Mucosa of descending colon (tissue), 3 donors: ENCODE measurements around the gene DCTN3. TPM values are rescaled to one million over a fixed set of nuclear protein-coding genes. Genes with fewer than 3 reads are reported as not detected.

Source experiments
- ATAC-seq: fragments of 200-7000 bp; cut with Tn5 transposase; one replicate; pipeline ENCODE4 v1.9.1; 2020; ENCODE audit warnings: mild to moderate bottlenecking, moderate library complexity
- DNase-seq, 3 donors: peaks; one replicate each; pipeline ENCODE4 v3.0.0-alpha.2; 2020
- H3K36me3 ChIP-seq: fragments of 200-600 bp; one replicate; pipeline ENCODE4 v1.8.0; 2021; ENCODE audit warnings: low read depth, mild to moderate bottlenecking
- H3K4me1 ChIP-seq: fragments of 200-600 bp; one replicate; pipeline ENCODE4 v1.8.0; 2021; ENCODE audit warnings: low read depth, mild to moderate bottlenecking
- H3K4me3 ChIP-seq: fragments of 200-600 bp; one replicate; pipeline ENCODE4 v1.8.0; 2021; ENCODE audit warnings: mild to moderate bottlenecking
- H3K9me3 ChIP-seq: fragments of 200-600 bp; one replicate; pipeline ENCODE4 v1.8.0; 2021; ENCODE audit warnings: mild to moderate bottlenecking
- CTCF ChIP-seq: fragments of 200-600 bp; IDR thresholded peaks from one replicate; pipeline ENCODE4 v1.8.0; 2022; ENCODE audit warnings: antibody characterized with exemption, mild to moderate bottlenecking
- intact Hi-C, 2 donors: fragments of 100-400 bp; cut with DNase I in 1 of 2; cut with micrococcal nuclease in 1 of 2; formaldehyde crosslinking; loops; one replicate each; pipeline versions ENCODE4 v1.11.0 to v1.11.1; 2022; cut with DNase I, micrococcal nuclease
- long read RNA-seq, 2 donors: library from polyadenylated mRNA; unstranded; transcript quantifications; one replicate each; pipeline ENCODE4 v2.0.0, GENCODE V29; 2019 to 2021
- total RNA-seq, 3 donors: library from RNA; stranded (reverse); fragmentation: NEBNext Ultra II Directional in 2 of 3; extraction: Animal tissue kit (Norgen Biotek cat#: 25700) in 2 of 3; gene quantifications; one replicate each; pipeline versions ENCODE4 v1.2.1 to v1.2.4, GENCODE V29; 2021 to 2023
- donor health status: DM: no; HTN: no; CAD: no; lungs with moderate emphysema.
- donor health status: DM: no; HTN: no; CAD: no.
- donor health status: DM: no; HTN: yes; CAD: no.

DCTN3 gene
- 10 to 100 TPM; 64.4 to 67.1 (median 64.7) TPM for total RNA-seq
- long read RNA-seq, donor 1, transcript DCTN3-201 (7 exons, 808 nt) = major isoform, 56 of 62 reads
- long read RNA-seq, donor 1, partial matches to known transcripts = 2 of 62 reads
- long read RNA-seq, donor 1, other reads (novel, unspliced or antisense) = 4 of 62 reads
- long read RNA-seq, donor 2, transcript DCTN3-201 (7 exons, 808 nt) = major isoform, 40 of 40 reads
- long read RNA-seq, donor 2, partial matches to known transcripts = 0 of 40 reads
- long read RNA-seq, donor 2, other reads (novel, unspliced or antisense) = 0 of 40 reads

GRCh38 chr9:34620061-34620994 lies at the start of gene DCTN3:
DCTN3 (minus strand) TSS chr9:34620495; CDS start chr9:34620464, 31 bp downstream.
- DNase-seq = peak; percentile 91 to 96 (median 94)
- no peak for TF ChIP-seq CTCF
- Histone ChIP-seq H3K4me1 (peaks cover 9% of the 10 kb centered on the region), H3K9me3 (no peaks in the 10 kb centered on the region), H3K4me3 (peak within 1 kb of the TSS; percentile 75), H3K36me3 (no peaks in the 10 kb centered on the region)
- intact Hi-C loops = no loop called here
- peak; percentile 100 for ATAC-seq

- intact Hi-C loops = no loop called here
- Histone ChIP-seq H3K9me3 (no peaks in the 10 kb centered on the region), H3K4me3 (peak overlapping the region; percentile 57), H3K4me1 (peaks cover 4% of the 10 kb centered on the region), H3K36me3 (peaks cover 3% of the 10 kb centered on the region)
- DNase-seq = peak; percentile 95 to 98 (median 96)
- no peak for TF ChIP-seq CTCF
- ATAC-seq = peak; percentile 92
These were observed 45.3 kb upstream of the DCTN3 start for GRCh38 chr9:34665381-34666250.

DNA sequence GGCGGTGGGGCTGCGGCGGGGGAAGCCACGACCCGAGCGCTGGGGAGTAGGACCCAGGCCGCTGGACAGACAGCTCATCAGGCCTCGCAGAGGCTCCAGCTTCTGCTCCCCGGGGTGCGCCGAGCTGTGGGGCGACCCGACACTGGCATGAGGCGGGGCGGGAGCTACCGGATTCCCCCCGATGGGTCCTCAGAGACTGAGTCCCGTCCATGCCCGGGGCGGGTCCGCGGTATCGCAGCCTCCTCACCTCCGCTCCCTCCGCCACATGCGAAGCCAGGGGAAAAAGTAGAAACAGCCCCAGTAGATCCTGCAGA lies 44.7 kb upstream of the DCTN3 start:
- Histone ChIP-seq H3K4me3 (no peak overlapping the region), H3K9me3 (no peaks in the 10 kb centered on the region), H3K4me1 (peaks cover 4% of the 10 kb centered on the region), H3K36me3 (peaks cover 3% of the 10 kb centered on the region)
- DNase-seq (no peak), ATAC-seq (peak; percentile 2)
- intact Hi-C loops = no loop called here
- no peak for TF ChIP-seq CTCF

- intact Hi-C loops = no loop called here
- ATAC-seq = peak; percentile 39
- H3K4me3 ChIP-seq = no peak overlapping the region
- H3K4me1 ChIP-seq = peaks cover 10% of the 10 kb centered on the region
- DNase-seq = peak; percentile 77 to 97 (median 92)
- no peaks in the 10 kb centered on the region for H3K9me3 ChIP-seq
- peak; percentile 87 for TF ChIP-seq CTCF
- peaks cover 3% of the 10 kb centered on the region for H3K36me3 ChIP-seq
These were observed 44.2 kb upstream of the DCTN3 start for GRCh38 chr9:34664281-34665066.

- Histone ChIP-seq H3K4me3 (no peak overlapping the region), H3K9me3 (no peaks in the 10 kb centered on the region), H3K4me1 (peaks cover 11% of the 10 kb centered on the region), H3K36me3 (peaks cover 3% of the 10 kb centered on the region)
- TF ChIP-seq CTCF = no peak
- ATAC-seq (no peak), DNase-seq (no peak)
- intact Hi-C loops = no loop called here
These were observed 43.0 kb upstream of the DCTN3 start for GRCh38 chr9:34663303-34663605.
